DMS153 (cell line): ENCODE measurements around the gene SRCIN1.

ENCODE experiments used
- DNase-seq: peaks from one replicate; lab custom pipeline; 2025; lab: John Stamatoyannopoulos, UW

SRCIN1 gene

GRCh38 chr17:38561416-38562214 lies 44.1 kb downstream of the SRCIN1 start:
- DNase-seq, result no peak

GRCh38 chr17:38560503-38561318 lies 45.0 kb downstream of the SRCIN1 start:
- DNase-seq, result no peak

GRCh38 chr17:38559880-38560230 lies 45.9 kb downstream of the SRCIN1 start:
- no peak for DNase-seq

- DNase-seq, result peak; percentile 93
Measured at GRCh38 chr17:38559051-38559879, 46.5 kb downstream of the SRCIN1 start.

- DNase-seq, result no peak
Measured at GRCh38 chr17:38558728-38559050, 47.1 kb downstream of the SRCIN1 start.

GRCh38 chr17:38557836-38558727 lies 47.7 kb downstream of the SRCIN1 start:
- peak; percentile 96 for DNase-seq

- DNase-seq, result no peak
Measured at GRCh38 chr17:38557396-38557795, 48.4 kb downstream of the SRCIN1 start.

GRCh38 chr17:38556239-38556638 lies 49.5 kb downstream of the SRCIN1 start:
- no peak for DNase-seq

- DNase-seq, result no peak
Measured at GRCh38 chr17:38554430-38555350, 51.1 kb downstream of the SRCIN1 start.

GRCh38 chr17:38552343-38552742 lies 53.4 kb downstream of the SRCIN1 start:
- no peak for DNase-seq

- no peak for DNase-seq
Measured at GRCh38 chr17:38551121-38551520, 54.6 kb downstream of the SRCIN1 start.

GRCh38 chr17:38550661-38551060 lies 55.1 kb downstream of the SRCIN1 start:
- no peak for DNase-seq

- DNase-seq, result no peak
Measured at GRCh38 chr17:38549285-38549684, 56.5 kb downstream of the SRCIN1 start.

- DNase-seq, result no peak
Measured at GRCh38 chr17:38547444-38547843, 58.3 kb downstream of the SRCIN1 start.

- no peak for DNase-seq
Measured at GRCh38 chr17:38546396-38546795, 59.4 kb downstream of the SRCIN1 start.

GRCh38 chr17:38545531-38546225 lies 60.1 kb downstream of the SRCIN1 start:
- no peak for DNase-seq

- DNase-seq, result no peak
Measured at GRCh38 chr17:38544839-38545209, 60.9 kb downstream of the SRCIN1 start.

- DNase-seq, result no peak
Measured at GRCh38 chr17:38544175-38544838, 61.4 kb downstream of the SRCIN1 start.
